ENCODE data around the gene RNF223.
"Not testable (repeated sequence)": the region's sequence is repeated elsewhere in the genome, so short reads cannot be mapped to it uniquely, and the experiment has no call there.

Gene RNF223

DNA sequence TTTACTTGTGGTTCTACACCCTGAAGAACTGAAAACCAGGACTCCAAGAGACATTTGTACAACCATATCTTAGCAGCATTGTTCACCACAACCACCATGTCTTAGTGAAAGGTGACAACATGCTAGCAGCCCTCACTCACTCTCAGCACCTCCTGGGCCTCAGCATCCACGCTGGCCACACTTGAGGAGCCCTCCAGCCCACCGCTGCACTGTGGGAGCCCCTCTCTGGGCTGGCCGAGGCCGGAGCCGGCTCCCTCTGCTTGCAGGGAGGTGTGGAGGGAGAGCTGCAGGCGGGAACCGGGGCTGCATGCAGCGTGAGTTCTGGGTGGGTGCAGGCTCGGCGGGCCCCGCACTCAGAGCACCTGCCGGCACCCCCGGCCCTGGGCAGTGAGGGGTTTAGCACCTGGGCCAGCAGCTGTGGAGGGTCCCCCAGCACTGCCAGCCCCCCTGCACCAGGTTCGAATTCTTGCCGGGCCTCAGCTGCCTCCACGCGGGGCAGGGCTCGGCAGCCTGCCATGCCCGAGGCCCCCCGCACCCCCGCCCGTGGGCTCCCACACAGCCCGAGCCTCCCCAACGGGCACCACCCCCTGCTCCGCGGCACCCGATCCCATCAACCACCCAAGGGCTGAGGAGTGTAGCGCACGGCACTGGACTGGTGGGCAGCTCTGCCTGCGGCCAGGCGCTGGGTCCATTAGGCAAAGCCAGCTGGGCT, 32.6 kb upstream of the RNF223 start:
- DNase-seq = no peak

DNA sequence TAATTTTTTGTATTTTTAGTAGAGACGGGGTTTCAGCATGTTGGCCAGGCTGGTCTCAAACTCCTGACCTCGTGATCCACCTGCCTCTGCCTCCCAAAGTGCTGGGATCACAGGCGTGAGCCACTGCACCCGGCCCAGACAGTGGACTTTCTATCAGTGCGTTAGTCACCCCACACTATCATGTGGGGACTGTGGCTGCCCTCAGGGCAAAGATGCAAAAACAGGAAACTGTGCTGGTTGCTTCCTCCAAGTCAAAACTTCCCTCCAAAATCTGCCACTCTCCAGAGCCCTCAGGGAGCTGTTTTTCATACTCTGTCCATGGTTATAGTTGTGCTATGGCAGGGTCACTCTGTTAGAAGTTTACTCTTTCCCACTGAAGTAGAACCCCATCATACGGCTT, 30.0 kb upstream of the RNF223 start:
- DNase-seq = peak; percentile 47 to 50

DNA sequence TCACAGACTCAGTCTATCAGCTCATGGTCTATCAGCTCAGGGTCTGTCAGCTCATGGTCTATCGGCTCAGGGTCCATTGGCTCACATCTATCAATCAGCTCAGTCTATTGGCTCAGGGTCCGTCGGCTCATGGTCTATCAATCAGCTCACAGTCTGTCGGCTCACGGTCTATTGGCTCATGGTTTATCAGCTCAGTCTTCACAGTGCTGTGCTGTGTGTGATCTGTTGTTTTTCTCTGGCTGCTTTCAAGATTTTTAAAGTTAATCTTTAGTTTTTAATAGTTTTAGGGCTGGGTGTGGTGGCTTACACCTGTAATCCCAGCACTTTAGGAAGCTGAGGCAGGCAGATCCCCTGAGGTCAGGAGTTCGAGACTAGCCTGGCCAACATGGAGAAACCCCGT, 27.4 kb upstream of the RNF223 start:
- DNase-seq = no peak

GRCh38 chr1:1100296-1100695, 26.2 kb upstream of the RNF223 start:
- no peak for DNase-seq

- DNase-seq = no peak
Measured at GRCh38 chr1:1099506-1100183, 25.5 kb upstream of the RNF223 start.

DNA sequence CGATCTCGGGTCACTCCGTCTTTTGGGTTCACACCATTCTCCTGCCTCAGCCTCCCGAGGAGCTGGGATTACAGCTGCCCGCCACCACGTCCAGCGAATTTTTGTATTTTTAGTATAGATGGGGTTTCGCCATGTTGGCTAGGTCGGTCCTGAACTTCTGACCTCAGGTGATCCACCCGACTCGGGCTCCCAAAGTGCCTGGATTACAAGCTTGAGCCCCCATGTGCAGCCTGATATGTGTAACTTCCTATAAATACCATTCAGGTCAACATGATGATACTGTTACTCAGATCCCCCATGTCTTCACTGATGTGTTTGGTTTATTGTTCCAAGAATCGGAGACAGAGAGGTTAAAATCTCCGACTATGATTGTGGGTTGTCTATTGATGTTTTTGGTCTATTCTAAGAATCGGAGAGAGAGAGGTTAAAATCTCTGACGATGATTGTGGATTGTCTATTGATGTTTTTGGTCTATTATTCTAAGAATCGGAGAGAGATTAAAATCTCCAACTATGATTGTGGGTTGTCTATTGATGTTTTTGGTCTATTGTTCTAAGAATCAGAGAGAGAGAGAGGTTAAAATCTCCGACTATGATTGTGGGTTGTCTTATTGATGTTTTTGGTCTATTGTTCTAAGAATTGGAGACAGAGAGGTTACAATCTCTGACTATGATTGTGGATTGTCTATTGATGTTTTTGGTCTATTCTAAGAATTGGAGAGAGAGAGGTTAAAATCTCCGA, 24.7 kb upstream of the RNF223 start:
- no peak for DNase-seq

DNA sequence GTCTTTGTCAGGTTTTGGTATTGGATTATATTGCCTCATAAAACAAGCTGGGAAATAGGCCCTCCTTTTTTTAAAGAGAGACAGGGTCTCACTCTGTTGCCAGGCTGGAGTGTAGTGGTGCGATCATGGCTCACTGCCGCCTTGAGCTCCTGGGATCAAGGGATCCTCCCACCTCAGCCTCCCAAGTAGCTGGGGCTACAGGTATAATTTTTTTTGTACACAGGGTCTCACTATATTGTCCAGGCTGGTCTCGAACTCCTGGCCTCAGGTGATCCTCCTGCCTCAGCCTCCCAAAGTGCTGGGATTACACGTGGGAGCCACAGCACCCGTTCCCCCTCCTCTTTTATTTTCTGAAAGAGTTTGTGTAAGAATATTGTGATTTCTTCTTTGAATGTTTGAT, 22.0 kb upstream of the RNF223 start:
- DNase-seq = not testable (repeated sequence)

DNA sequence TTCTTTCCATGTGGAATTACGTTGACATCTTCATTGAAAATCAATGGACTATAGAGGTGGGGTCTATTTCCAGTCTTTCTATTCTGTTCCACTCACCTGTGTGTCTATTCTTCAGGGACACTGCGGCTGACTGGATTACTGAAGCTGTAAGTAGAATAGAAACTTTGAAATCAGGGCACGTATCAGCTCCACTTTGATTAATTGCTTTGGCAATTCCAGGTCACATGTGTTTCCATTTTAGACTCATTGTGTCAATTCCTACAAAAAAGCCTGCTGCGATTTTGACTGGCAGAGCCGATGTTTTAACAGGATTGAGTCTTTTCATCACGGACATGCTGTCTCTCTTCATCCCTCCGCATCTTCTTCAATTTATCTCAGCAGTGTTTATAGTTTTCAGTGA, 20.9 kb upstream of the RNF223 start:
- DNase-seq = no peak

DNA sequence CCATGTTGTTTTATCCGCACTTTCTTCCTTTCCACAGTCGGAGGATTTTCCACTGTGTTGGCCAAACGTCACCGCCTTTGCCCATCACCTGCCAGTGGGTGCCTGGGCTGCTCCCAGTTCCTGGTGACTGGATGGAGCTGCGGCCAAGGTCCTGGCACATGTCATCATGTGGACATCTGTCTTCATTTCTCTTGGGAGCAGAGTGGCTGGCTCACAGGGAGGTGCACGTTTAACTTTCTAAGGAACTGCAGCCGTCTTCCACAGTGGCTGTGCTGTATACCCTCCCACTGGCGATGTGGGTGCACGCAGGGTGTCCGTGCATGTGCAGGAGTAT, 19.5 kb upstream of the RNF223 start:
- DNase-seq = no peak

- DNase-seq = no peak
Measured at GRCh38 chr1:1092894-1093609, 18.9 kb upstream of the RNF223 start.

DNA sequence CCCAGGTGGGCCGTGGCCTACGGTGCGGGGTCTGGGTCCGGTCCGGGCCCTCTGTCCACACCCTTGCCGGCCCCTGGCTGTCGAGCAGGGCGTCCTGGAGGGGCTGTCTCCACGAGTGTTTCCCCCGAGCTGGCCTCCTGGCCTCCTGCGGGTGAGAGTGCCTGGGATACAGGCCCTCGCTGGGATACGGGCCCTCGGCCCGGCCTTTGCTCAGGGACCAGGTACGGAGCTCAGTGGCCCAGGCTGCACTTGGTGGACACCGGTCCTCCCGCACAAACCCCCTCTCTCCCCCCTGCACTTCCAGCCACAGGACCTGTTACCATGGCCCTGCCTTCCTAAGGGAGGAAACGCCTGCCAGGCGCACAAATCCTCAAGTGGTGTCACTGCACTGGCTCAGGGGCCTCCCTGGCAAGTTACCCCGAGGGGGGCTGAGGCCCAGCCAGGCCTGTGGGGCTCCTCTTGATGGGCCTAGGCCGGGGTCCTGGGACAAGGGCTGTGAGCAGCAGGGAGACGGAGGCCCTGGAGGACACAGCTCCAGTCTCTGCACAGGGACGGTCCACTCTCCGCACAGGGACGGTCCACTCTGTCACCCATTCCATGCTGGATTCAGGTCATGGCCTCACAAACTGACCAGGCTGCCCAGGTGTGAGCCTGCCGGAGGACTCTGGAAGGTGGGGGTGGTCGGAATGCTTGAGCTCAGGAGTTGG, 18.2 kb upstream of the RNF223 start:
- DNase-seq = no peak

- no peak for DNase-seq
Measured at GRCh38 chr1:1091344-1092148, 17.4 kb upstream of the RNF223 start.

DNA sequence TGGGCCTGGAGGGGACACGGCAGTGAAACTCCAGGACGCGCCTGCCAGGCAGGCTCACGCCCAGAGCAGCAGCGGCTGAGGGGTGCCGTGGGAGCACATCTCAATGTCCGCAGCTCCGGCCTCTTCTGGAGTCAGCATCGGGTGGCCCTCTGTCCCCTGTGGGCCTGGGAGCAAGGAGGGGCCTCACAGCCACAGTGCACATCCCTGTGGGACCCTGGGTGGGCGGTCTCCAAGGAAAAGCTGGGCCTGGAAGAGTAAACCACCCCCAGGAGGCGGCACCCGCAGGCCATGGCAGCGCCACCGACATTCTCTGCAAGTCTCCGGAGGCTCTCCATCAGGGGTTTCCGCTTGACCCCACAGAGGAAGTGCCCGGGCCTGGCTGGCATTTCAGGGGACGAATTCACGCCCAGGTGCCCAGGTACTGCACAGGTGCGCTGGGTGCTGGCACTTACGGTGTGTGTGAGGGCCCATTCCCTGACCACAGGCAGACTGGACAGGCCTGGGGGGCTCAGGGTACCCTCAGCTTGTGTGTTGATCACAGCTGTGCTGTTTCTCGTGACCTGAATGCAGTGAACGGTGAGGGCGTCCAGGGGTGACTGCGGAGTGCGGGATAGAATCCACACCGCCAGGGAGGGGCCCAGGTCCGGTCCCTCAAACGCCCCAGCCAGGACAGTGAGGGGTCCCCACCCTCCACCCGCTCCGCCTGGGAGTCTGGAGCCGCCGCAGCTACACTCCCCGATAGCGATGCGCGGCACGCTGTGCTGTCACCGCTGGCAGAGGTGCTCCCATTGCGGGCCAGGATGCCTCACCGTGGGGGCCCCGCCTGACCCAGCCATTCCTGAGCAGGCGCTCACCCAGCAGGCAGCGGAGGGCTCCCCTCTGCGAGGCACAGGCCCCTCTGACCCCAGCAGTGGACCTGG, 16.6 kb upstream of the RNF223 start:
- no peak for DNase-seq

DNA sequence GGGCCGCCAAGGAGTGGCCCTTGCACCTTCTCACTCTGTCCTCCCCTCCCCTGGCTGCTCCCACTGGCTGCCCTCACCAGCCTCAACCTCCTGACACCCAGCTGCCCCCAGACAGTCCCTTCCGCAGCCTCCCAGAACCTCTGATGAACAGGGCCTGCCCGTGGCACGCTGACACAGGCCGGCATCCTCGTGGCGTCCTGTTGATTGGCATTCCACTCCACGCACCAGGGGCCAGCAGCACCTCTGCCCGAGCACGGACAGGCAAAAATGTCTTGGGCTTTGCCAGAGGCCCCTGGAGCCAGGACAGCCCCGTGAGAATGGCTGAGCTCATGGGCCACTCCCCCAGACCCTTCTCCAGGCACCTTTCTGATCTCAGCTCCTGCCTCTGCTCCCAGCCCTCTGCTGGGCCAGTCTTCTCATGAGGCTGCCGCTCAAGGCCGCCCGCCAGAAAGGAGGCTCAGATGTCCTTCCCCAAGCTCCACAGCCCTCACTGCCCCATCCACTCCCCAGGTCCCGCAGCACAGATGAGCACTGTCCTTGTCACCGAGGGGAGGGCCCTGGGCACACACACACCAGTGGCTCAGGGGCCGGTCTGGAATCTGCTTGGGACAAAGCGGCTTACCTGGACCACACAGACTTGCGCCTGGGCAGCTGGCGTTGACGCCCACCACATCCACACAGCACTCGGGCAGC, 15.8 kb upstream of the RNF223 start:
- no peak for DNase-seq

DNA sequence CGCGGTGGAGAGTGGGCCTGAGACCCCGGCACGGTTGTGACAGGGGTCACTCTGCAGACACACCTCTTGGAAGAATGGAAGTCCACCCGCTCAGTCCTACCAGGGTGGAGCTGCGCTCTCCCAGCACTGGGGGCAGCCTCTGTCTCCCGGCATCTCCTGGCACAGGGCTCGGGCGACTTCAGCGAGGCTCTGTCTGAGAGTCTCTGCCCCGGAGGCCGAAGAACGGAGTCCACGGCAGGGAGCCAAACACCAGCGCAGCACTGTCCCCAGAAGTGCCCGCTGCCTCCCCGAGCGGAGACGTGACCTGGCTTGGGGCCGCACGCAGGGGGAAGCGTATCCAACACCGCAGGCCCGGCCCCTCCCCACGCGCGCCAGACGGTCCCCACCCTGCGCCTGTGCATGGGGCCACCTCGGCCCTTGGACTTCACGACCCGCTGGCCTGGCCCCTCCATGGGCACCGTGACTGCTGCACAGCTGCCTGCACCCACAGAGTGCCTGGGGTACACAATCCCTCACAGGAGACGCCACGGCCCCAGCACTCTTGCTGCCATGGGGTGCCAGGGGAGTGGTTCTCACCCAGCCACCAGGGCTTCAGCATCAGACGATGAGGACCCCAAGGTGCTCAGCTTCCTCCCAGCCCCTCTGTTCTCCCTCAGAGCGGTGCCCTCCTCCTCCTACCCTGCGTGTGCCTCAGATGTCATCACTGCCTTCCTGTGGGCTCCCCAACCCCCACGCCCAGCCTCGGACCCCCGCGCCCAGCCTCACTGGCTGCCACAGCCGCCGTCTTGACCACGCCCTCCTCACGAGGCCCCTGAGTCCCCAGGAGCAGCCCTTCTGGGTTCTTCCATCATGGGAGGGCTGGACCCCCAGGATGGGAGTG, 14.9 kb upstream of the RNF223 start:
- no peak for DNase-seq

DNA sequence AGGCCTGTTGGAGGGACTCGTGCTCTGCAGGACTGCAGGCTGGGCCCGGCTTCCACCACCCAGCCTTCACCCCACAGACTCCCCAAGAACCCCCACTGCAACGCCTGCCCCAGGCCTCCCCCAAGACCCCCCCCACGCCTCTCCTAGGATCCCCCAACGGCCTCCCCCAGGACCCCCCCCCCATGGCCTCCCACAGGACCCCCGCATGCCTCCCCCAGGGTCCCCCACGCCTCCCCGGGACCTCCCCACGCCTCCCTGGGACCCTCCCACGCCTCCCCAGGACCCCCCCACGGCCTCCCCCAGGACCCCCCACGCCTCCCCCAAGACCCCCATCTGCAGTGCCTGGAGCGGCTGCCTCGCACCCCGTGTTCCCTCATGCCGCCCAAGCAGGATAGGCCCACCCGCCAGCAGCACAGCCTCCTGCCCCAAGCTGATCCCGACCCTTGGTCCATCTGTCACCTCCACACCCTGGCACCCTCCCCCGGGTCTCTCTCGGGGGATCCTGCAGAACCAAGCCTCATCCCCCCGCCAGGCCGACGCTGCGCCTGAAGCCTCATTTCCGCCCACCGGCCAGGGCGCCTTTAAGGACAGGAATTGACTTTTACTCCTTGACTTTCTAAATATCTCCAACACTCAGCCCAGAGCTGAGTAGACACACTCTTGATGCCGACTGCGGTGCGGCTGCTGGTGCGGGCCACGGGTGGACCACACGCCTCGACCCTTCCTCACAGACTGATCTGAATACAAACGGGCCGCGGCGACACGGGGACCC, 14.1 kb upstream of the RNF223 start:
- no peak for DNase-seq

DNA sequence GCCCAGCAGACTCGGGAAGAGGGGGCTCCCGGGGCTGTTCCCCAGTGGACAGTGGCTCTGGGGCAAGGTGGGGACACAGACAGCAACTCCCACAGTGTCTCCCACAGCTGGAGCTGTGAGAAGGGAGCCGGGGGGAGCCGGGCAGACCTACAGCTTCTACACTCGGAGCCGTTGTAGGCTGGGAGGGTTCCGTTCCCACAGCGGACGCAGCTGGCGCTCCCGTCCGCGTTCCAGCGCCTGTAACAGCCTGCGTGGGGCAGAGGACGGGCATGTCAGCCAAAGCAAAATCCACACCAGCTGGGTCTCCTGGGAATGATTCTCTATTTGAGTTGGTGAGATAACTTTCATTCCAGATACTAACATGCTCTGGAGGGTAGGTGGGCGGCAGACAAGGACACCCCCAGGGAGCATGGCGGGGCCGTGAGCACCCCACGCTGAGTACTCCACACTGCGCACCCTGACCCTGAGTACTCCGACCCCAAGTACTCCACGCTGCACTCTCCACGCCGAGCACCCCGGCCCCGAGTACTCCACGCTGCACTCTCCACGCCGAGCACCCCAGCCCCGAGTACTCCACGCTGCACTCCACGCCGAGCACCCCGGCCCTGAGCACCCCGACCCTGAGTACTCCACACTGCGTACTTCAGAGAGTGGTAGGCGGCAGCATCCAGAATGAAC, 13.4 kb upstream of the RNF223 start:
- no peak for DNase-seq

- no peak for DNase-seq
Measured at GRCh38 chr1:1086911-1087341, 12.8 kb upstream of the RNF223 start.
